Tongue (tissue), 2 donors: ENCODE results near the gene LY86. TPM values are rescaled to one million over a fixed set of nuclear protein-coding genes. Genes with fewer than 3 reads are reported as not detected.
"Not testable (repeated sequence)": the region's sequence is repeated elsewhere in the genome, so short reads cannot be mapped to it uniquely, and the experiment has no call there.

Experiments used
- DNase-seq: peaks from one replicate; pipeline ENCODE4 v3.0.0-alpha.2; 2015
- total RNA-seq: library from RNA; depleted of rRNA; stranded (reverse); fragments of >200 nt; gene quantifications from one replicate; pipeline ENCODE4 v1.2.3, GENCODE V29; 2014

Gene LY86
- total RNA-seq, 1 donor from 2014 or later = 0.72 TPM

DNA sequence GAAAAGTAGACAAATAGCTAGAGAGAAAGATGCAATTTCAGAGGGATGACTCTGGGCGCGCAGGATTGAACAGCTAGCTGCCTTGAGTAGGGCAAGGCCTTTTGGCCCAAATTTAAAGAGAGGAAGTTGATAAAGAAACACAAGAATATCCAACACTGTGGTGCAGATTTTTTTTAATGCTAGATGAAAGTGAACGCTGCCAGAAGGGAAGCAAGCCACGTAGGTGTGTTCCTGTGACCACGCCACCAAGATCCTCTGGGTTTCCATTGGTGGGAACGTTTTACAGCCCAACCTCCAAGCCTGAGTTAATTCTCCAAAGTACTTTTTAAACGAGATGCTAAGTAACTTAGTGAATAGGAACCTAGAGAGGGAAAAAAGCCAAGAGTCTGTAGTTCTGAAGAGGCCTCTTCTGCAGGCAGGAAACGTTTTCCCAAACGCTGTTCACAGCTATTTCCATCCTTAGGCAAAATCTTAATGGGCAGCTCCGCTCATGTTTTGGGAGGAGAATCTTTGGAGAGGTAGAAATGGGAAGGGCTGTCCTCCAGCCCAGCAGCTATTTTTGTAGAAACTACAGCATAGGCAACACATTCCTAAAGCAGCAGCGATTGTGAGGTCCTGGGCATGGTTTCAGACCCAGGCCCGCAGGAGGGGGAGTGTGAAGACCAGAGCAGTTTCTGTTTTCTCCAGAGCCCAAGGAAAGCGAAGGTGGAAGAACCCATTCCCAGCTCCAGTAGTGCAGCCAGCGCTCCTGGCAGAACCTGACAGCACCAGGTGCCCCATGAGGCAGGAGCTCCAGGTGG lies 8.2 kb downstream of the LY86 start:
- peak; percentile 66 for DNase-seq

DNA sequence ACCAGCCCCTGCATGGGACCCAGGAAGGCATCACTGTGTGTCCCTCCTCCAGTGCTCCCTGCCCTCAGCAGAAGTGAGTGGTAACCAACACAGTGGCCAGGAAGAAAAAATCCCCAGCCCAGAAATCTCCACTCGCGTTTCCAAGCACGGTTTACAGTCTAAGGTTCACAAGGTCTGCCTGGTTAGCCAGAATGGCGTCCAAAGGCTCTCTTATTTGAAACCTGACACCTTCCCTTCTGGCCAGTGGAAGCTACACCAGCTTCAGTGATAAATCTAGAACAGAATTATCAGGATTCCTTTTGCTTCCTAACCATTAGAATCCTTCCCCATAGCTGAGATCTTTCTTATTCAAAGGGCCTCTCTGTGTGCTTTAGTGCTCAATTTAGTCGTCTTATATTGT lies 9.2 kb downstream of the LY86 start:
- no peak for DNase-seq

DNA sequence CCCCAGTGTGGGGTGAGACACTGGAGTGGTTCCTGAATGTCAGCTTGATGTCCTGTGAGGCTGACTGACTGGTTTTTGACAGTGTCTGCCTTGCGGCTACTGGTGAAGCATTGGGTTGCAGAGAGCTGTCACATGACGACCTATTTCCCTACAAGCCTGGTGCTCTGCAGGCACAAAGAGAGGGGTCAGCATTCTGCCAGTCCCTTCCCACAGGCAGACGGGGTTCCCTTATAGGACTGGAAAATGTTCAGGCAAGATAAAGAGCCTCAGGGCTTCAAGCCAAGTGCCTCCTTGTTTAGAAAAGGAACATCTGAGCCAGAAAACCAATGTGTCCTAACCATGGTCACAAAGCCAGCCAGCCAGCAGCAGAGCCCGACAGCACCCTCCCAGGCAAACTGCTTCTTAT lies 11.0 kb downstream of the LY86 start:
- no peak for DNase-seq

DNA sequence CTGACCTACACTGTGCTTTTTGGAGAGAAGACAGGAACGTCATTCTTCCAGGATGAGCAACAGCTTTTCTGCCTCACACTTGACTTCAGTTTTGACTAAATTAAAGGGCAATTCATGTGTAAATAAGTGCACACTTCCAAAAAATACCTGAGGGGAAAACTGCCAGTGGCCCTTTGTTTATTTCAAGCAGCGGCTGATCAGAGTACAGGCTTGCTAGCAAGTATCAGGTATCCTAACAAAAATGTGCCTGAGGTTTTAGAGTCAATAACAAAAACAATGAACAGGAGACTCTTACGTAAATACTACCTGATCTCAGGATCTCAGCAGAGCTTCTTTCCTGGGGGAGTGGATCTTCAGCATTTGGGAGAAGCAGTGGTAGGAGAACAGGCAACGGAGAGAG lies 12.4 kb downstream of the LY86 start:
- DNase-seq = peak; percentile 40

DNA sequence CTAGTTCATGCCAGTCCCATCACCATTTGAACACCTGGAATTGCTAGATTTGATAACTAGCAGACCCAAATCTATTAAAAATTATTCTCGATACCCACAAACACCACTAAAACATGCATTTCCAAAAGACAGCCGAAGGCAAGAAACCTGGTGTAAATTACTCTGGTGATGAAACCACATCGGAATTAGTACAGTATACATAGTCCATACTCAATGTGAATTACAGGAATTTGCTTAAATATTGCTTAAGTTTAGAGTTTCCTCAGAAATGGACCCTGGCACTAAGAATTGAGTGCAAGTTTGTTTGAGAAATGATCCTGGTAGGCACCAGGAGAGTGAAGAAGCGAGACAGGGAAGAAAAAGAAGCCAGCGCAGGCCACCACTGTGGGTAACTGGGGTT lies 13.7 kb downstream of the LY86 start:
- no peak for DNase-seq

DNA sequence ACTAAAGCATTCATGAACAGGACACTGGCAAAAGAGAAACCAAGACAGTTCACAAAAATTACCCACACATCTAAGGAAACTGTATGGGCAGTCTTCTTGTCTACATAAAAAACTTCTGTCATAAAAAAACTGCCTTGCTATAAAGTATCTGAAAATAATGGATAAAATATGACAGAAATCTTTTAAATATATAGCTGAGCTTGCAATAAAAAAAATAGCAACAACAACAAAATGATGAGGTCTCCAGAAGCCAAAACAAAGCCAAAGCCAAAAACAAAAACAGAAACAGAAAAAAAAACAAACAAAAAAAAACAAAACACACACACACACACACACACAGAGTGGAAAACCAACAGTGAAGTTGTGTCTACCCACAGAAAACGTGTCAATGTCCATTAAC lies 14.8 kb downstream of the LY86 start:
- DNase-seq = no peak

DNA sequence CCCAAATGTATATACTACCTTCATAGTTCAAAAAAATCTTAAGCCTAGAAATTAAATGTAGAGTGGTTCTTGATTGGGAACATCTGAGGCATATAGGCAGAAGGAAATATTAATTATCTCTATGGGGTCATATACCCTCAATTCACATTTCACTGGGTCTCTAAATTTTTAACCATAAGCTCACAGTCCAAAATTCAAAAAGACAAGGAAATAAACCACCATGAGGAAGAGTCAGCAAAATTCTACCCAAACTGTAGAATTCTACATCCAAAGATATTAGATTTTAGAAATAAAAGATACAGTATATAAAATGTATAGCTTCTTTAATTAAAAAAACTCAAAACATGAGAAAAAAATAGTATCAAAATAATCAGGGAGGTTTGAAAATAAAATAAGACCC lies 15.5 kb downstream of the LY86 start:
- no peak for DNase-seq

DNA sequence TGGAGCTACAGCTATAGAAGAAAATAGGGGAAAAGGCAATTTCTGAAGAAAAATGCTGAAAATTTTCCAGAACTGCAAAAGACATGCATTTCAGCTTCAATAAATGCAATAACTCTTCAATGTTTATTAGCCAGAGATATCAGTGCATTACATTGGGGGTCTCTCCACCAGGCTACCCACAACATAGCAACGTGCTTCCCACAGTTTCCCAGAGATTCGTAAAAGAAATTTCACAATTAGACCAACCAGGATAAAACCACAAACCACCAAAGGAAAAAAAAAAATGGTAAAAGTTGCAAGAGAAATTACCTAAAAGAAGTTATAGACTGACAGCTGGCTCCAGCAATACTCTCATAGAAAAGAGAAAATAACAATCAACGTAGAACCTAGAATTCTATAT lies 16.0 kb downstream of the LY86 start:
- DNase-seq = no peak

DNA sequence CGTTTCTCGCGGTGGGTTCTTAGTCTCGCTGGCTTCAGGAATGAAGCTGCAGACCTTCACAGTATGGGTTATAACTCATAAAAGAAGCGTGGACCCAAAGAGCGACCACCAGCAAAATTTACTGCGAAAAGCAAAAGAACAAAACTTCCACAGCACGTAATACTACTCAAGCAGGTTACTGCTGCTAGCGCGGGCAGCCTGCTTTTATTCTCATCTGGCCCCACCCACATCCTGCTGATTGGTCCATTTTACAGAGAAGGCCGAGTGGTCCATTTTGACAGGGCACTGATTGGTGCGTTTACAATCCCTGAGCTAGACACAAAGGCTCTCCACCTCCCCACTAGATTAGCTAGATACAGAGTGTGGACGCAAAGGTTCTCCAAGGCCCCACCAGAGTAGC lies 17.4 kb downstream of the LY86 start:
- no peak for DNase-seq

DNA sequence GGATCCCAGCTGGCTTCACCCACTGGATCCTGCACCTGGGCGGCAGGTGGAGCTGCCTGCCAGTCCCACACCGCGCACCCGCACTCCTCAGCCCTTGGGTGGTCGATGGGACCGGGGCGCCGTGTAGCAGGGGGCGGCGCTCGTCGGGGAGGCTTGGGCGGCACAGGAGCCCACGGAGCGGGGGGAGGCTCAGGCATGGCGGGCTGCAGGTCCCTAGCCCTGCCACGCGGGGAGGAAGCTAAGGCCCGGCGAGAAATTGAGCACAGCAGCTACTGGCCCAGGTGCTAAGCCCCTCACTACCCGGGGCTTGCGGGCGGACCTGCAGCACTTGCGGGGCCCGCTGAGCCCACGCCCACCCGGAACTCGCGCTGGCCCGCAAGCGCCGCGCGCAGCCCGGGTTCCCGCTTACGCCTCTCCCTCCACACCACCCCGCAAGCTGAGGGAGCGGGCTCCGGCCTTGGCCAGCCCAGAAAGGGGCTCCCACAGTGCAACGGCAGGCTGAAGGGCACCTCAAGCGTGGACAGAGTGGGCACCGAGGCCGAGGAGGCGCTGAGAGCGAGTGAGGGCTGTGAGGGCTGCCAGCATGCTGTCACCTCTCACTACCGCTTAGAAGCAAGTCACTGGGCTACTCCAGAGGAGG lies 18.0 kb downstream of the LY86 start:
- not testable (repeated sequence) for DNase-seq

DNA sequence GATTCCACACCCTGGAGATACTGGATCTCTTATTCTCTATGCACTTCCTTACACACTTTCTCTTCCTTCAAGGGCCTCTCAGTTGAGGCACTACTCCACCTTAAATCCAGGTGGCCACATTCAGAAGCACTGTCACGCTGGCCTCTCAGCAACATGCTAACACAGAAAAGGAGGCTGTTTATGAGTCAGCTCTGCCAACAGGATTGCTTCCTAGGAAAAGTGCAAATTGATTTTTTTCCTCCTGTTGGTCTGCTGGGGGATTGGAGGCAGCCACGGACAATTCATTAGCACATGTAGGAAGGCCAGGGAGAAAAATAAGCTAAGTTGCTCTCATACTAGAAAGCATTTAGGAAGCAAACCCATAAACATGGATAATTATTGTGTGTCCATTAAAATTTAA lies 20.9 kb downstream of the LY86 start:
- DNase-seq = no peak

DNA sequence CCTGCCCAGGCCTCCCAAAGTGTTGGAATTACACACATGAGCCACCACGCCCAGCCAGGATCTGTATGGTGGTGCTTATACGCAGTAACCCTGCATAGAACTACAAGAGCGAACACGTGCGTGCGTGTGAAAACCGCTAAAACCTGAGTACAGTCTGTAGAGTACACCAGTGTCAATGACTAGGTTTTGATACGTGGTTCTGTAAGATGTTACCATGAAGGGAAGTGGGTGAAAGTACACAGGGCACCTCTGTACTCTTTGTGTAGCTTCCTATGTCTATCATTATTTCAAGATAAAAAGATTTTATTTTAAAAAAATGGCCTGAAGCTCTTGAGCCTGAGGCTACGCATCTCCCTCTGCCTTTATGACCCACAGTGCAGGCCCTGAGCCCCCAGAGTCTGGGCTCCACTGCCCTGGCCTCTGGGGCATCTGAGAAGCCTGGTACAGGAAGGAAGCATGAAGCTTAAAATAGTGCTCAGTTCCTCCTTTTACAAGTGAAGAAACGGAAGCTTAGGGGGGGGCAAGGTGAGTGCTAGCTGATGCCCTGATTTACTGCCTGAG lies 21.6 kb downstream of the LY86 start:
- DNase-seq = no peak

DNA sequence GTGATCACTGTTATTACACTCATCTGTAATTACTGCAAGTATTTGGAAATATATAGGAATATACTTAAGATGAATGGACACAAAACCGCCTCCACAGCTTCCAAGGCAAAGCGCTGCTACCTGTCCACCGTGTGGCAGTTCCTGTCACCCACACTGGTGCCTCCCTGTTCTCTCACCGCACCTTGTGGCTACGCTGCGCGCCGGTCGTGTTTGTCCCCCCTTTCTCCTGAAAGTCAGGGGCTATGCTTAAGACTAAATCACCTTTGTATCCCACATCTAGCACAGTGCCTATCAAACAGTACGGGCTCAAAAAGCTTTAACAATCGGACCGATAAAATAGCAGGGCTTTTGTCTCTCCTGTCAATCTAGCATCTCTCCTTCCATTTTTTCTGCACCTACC lies 23.0 kb downstream of the LY86 start:
- DNase-seq = no peak

DNA sequence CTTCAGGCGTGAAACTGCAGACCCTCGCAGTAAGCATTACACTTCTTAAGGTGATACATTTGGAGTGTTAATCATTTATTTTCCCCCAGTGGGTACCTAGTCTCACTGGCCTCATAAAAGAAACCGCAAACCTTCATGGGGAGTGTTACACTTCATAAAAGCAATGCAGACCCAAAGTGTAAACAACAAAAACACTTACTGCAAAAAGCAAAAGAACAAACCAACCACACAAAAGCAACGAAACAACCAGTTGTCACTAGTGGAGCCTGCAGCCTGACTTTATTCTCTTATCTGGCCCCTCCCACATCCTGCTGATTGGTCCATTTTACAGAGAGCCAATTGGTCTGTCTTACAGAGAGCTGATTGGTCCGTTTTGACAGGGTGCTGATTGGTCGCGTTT lies 23.8 kb downstream of the LY86 start:
- no peak for DNase-seq

DNA sequence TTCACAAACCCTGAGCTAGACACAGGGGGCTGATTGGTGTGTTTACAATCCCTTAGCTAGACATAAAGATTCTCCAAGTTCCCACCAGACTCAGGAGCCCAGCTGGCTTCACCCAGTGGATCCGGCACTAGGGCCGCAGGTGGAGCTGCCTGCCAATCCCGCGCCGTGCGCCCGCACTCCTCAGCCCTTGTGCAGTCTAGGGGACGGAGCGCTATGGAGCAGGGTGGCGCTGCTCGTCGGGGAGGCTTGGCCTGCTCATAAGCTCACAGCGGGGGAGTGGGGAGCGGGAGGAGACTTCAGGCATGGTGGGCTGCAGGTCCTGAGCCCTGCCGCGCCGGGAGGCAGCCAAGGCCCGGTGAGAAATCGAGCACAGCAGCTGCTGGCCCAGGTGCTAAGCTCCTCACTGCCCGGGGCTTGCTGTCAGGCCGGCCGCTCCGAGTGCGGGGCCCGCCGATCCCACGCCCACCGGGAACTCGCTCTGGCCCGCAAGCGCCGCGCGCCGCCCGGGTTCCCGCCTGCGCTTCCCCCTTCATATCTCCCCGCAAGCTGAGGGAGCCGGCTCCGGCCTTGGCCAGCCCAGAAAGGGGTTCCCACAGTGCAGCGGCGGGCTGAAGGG lies 24.7 kb downstream of the LY86 start:
- not testable (repeated sequence) for DNase-seq

DNA sequence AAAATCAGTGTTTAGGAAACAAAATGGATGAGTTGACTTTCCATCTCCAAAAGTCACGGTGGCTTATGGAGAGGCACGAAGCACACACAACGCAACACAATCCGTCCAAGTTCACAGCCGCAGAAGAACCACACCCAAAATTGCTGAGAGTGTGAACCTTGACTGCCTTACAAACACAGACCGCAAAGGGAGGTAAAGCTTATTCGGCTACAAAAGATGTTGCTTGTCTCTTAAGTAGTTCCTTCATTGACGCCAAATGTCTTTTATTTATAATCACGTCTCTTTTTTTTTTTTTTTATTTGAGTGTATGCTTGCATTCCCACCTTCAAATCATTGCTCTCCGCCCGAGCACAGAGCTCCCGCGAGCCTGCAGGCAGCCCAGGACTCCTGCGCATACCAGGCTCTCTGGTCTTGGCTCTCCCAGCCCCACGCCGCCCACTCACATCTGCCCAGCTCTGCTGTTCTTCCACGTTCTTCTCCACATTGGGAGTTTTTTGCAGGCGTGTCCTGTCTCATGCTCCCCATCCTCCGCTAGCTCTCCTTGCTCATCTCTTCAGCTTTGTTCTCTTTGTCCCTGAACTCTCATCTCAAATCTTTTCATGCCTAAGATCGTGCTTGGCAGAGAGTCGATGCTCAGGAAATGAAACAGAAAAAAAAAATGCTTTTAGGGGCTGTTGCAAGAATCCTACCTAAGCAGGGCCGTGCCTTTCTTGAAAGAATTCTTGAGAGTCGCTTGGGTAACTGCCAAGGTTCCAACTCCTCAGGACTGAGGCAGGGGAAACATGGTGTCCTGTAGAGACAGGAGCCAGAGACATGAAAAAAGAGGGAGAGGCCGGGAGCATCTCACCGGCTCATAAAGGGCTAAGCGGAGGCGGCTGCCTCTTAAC lies 25.8 kb downstream of the LY86 start:
- DNase-seq = peak; percentile 44

DNA sequence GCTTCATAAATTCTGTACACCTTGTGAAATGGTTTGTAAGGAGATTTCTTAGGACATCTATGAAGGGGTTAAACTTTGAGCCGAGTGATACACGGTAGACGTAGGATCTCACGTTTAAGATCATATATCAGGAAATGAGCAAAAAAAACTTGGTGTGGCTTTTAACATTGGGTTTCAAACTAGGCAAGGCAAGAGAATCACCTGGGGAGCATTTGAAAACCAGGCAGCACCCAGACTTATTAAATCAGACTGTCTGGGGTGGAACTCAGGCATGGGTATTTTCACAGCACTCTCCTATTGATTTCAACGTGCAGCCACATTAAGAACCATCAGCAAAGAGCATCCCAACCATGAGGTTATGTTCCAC lies 26.4 kb downstream of the LY86 start:
- no peak for DNase-seq

DNA sequence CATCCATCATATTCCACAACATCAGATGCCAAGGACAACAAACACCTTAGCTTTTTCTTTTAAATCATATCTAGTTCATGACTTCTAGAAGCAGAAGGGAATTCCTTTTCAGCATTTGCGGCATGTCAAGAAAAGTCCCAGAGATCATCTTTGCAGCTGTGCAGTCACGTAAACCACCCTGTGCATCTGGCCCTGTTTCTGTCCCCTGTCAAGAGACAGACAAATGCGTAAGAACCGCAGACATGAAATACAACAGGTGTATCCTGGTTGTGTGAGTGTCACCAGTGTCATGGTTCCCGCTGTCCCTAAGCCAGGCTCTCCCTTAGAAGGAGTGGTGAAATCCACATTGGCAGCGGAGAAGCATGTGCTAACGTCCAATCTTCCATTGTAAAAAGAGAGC lies 28.1 kb downstream of the LY86 start:
- peak; percentile 69 for DNase-seq

DNA sequence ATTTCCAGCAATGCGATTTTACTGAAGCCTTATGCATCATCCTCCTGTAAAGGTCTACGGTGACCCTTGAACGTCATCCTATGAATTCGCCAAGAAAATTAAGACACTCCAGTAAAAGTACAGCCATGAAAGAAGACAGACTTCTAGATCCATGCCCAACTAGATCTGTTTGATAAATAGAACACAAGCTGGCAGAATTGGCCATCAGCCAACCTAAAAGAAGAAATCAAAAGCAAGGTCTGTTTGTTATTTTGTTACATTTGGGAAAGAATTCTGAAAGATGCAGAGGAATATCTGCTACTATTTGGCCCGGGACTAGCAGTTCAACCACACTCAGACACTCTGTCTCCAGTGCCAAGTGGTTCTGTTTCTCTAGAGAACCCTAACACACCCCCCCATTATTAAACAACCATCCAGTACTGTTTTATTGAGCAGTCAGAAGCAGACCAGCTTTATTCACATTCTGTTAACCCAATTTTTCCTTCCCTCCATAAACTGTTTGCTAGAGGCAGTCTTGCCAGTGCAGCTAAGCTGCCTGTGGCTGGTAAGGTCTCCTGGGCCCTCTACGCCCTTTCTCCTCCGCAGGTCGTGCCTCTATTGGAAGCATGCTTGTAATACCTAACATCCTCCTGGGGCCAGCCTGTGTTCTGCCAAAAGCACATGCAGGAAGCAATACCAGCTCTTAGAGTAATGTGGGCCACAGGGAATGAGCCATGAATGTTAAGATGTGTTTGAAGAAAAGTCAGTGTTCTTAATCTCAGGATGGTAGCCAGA lies 30.7 kb downstream of the LY86 start:
- peak; percentile 24 for DNase-seq

DNA sequence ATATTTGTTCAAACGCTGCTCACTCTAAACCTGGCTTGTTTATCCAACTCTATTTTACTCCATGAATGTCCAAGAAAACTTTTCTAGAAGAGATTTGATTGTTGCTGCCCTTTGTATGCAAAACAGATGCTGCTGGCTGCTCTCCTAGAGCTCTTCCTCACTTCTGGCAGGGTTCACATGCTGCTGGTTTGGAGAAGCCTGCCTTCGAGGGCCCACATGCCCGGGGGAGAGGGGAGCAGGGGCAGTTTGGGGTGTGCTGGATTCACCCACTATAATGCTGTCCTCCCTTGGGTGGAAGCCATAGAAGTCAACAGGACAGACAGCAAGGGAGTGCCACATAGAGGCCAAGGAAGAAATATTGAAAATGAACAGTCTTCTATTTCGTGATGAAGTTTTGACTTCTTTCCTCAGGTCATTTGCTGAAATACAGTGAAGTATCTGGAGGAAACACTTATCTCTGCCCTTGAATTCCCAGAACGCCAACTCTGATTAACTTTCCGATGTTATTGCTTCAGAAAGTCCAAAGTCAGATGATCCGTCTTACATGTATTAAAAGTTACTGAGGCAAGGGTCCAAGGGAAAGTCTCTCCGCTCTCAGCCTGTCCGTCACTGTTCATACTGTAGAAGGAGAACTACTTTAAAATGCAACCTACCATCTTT lies 32.4 kb downstream of the LY86 start:
- peak; percentile 29 for DNase-seq

DNA sequence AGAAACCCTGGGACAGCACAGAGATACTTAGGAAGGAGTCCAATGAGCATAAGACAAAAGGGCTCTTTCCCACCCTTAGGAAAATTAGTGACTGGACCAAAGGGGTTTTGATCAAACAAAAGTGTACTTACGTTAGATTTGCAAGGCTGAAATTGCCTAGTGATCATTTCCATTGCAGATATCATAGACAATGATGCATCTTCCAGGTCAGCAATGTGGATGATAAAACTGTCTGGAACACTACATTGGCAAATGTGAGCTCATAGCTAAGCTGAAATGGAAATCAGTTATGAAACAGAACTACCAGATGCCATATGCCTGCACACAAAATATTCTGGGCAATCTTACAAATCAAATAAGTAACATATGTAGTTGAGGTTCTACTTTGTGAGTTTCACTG lies 34.0 kb downstream of the LY86 start:
- DNase-seq = peak; percentile 19
